VCaP (cell line): ENCODE measurements around the gene FAM228A.
A peak's percentile ranks its signal among the peaks of the same experiment; 100 is the strongest.

Experiments
- H3K27ac ChIP-seq: fragments of 450-650 bp; 2 replicates; pipeline ENCODE4 v1.5.1; 2017
- TF ChIP-seq, protein P1 (sequence below): fragments of 450-650 bp; conservative IDR thresholded peaks from 2 replicates; pipeline ENCODE4 v1.5.1; 2017; ENCODE audit warnings: mild to moderate bottlenecking, moderate library complexity

The FAM228A gene

DNA sequence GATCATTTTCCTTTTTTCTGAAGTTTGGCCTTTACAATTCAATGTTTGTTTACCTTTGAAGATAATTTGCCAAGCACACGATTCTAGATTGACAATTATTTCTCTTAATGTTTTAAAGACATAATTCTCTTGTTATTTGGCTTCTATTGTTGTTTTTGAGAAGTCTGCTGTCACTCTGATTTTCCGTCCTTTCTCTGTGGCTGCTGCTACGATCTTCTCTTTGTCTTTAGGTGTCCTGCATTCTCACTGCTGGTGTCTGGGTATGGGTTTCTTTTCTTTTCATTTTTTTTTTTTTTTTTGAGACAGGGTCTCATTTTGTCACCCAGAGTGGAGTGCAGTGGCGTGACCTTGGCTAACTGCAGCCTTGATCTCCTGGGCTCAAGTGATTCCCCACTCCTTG is 15.1 kb upstream of the FAM228A start:
- TF ChIP-seq, protein P1, sequence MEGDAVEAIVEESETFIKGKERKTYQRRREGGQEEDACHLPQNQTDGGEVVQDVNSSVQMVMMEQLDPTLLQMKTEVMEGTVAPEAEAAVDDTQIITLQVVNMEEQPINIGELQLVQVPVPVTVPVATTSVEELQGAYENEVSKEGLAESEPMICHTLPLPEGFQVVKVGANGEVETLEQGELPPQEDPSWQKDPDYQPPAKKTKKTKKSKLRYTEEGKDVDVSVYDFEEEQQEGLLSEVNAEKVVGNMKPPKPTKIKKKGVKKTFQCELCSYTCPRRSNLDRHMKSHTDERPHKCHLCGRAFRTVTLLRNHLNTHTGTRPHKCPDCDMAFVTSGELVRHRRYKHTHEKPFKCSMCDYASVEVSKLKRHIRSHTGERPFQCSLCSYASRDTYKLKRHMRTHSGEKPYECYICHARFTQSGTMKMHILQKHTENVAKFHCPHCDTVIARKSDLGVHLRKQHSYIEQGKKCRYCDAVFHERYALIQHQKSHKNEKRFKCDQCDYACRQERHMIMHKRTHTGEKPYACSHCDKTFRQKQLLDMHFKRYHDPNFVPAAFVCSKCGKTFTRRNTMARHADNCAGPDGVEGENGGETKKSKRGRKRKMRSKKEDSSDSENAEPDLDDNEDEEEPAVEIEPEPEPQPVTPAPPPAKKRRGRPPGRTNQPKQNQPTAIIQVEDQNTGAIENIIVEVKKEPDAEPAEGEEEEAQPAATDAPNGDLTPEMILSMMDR, result no peak
- no peak overlapping the region for H3K27ac ChIP-seq

DNA sequence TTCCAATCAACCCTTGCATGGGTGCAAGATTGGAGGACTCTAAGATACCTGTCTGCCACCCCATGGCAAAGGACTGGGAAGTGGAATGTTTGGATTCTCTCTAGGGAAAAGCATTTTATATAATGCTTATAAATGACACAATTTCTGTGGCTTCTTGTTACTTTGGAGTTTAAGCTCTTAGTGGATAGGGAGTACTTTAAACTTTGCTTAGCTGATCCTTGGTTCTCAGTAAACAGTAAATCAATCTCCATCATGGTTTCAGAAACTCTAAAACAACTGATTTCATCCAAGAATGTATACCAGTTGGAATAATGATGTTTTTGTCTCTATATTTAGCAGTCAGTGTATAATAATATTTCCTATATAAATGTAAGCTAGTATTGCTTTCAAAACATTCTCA is 14.1 kb upstream of the FAM228A start:
- H3K27ac ChIP-seq, result no peak overlapping the region
- TF ChIP-seq, protein P1, result no peak

- no peak overlapping the region for H3K27ac ChIP-seq
- TF ChIP-seq, protein P1, result no peak
These were observed 12.4 kb upstream of the FAM228A start for GRCh38 chr2:24162494-24162893.

- TF ChIP-seq, protein P1, result no peak
- no peak overlapping the region for H3K27ac ChIP-seq
These were observed 11.7 kb upstream of the FAM228A start for GRCh38 chr2:24163186-24163585.

DNA sequence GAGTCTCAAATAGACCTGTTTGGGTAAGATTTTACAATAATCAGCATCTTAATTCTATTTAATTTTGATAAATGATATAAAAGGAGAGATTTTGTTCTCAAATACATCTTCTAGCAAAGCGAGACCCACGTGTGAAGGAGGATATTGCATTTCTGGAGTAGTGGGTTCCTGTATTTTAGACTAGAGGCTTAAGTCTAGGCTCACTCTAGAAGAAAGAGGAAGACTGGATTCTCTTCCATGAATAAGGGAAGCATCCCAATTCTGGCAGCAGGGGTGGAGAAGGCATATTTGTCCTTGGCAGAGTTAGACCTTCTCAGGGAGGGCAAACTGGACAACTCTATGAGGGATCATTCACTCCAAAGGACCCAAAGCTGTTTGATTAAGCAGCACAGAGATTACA is 11.3 kb upstream of the FAM228A start:
- TF ChIP-seq, protein P1, result no peak
- H3K27ac ChIP-seq, result no peak overlapping the region

DNA sequence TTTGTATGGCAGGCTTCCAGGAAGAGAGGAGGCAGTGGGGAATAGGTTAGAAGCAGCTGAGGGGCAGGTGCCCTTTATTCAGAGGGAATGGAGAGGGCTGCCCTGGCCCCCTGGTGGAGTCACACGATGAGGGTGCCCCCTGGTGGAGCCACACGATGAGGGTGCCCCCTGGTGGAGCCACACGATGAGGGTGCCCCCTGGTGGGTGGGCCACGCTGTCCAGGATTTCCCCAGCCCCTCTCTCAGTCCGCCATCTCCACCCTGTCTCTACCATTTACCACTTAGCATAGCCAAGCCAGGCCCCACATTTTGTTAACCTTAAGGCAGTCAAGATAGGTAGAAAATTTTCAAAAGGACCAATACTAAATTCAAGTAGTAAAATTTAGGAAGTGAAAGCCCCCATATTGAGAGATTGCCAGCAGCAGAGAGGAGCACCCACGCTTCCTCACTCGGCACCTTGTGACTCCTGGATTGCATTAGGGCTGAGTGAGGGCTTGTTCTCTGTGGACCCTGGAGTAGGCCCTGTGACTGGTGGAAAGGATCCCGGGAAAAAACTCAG is 10.4 kb upstream of the FAM228A start:
- H3K27ac ChIP-seq, result no peak overlapping the region
- TF ChIP-seq, protein P1, result peak; percentile 55

DNA sequence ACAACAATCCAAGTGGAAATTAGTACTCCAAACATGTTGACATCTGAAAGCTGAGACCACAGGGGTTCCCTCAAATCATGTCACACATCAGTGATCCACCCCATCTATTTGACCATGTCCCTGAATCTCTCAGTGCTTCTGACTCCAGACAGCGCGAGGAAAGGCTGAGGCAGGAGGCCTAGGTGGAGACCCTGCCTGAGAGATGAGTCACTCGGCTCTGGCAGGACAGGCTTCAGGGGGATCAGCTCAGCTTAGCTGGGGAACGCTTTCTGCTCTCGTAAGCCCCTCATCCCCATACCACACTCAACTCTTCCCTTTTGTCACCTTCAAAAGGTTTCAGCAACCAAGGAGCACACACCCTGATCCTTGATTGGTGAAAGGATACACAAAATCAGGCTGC is 5.8 kb upstream of the FAM228A start:
- no peak overlapping the region for H3K27ac ChIP-seq
- TF ChIP-seq, protein P1, result no peak
